ENCODE data around the gene LRRK1. TPM values are rescaled to one million over a fixed set of nuclear protein-coding genes. Genes with fewer than 3 reads are reported as not detected.

LRRK1 gene
- polyA plus RNA-seq, 1 donor (not counting 4 experiments of a cell fraction or from before 2014, with no cell fraction given): 6.2 TPM

GRCh38 chr15:101092156-101092866, 173.2 kb downstream of the LRRK1 start:
- H3K4me1 ChIP-seq (ENCODE audit: control insufficient read depth, extremely low read depth, insufficient read depth, low read length): peaks cover 2% of the 10 kb centered on the region
- no peak overlapping the region for H3K27ac ChIP-seq (ENCODE audit: control insufficient read depth, insufficient read depth, low read length)
- TF ChIP-seq CTCF (optimal IDR thresholded peaks at IDR 0.05 in 1 of 3, IDR thresholded peaks at IDR 0.05 in 1 of 3, conservative IDR thresholded peaks at IDR 0.05 in 1 of 3; ENCODE audit: extremely low read depth in 1 of 3, insufficient read depth in 2 of 3, low read length in 3 of 3) (no peak), EZH2 (IDR thresholded peaks at IDR 0.05; ENCODE audit: low read length) (no peak)
- dilution Hi-C loops (cut with MboI; ENCODE audit: extremely low pct_ligation_motif_present, low sequenced_read_pairs): no loop called here
- H3K79me2 ChIP-seq (ENCODE audit: control insufficient read depth, insufficient read depth, low read length): no peaks in the 10 kb centered on the region
- H3K4me3 ChIP-seq (ENCODE audit: control insufficient read depth in 2 of 3, extremely low read depth in 1 of 3, insufficient read depth in 2 of 3, low read depth in 1 of 3, low read length in 3 of 3): no peak overlapping the region
- H3K36me3 ChIP-seq (ENCODE audit: control insufficient read depth in 2 of 2, extremely low read depth in 1 of 2, insufficient read depth in 2 of 2, low read length in 2 of 2): no peaks in the 10 kb centered on the region
- H3K27me3 ChIP-seq (ENCODE audit: control insufficient read depth, extremely low read depth, insufficient read depth, low read length): no peaks in the 10 kb centered on the region
- no peak overlapping the region for H3K9ac ChIP-seq (ENCODE audit: control insufficient read depth, extremely low read depth, insufficient read depth, low read length)
- H4K20me1 ChIP-seq (ENCODE audit: control insufficient read depth, extremely low read depth, insufficient read depth, low read length): no peaks in the 10 kb centered on the region
- no peaks in the 10 kb centered on the region for H3K9me1 ChIP-seq (ENCODE audit: control insufficient read depth, extremely low read depth, insufficient read depth, low read length)
- no peaks in the 10 kb centered on the region for H3K9me3 ChIP-seq (ENCODE audit: control insufficient read depth, low read depth, low read length)
- DNase-seq (ENCODE audit: low read depth, low spot score): no peak
- H3K4me2 ChIP-seq (ENCODE audit: control insufficient read depth, extremely low read depth, insufficient read depth, low read depth, low read length): no peak overlapping the region
- no peak overlapping the region for H2AFZ ChIP-seq (ENCODE audit: control insufficient read depth, low read length)
- no peak for FAIRE-seq

GRCh38 chr15:101092867-101093202, 173.7 kb downstream of the LRRK1 start:
- FAIRE-seq (no peak), DNase-seq (ENCODE audit: low read depth, low spot score) (no peak)
- H3K27me3 ChIP-seq (ENCODE audit: control insufficient read depth, extremely low read depth, insufficient read depth, low read length): no peaks in the 10 kb centered on the region
- peaks cover 2% of the 10 kb centered on the region for H3K4me1 ChIP-seq (ENCODE audit: control insufficient read depth, extremely low read depth, insufficient read depth, low read length)
- H3K4me2 ChIP-seq (ENCODE audit: control insufficient read depth, extremely low read depth, insufficient read depth, low read depth, low read length): no peak overlapping the region
- no peaks in the 10 kb centered on the region for H3K9me1 ChIP-seq (ENCODE audit: control insufficient read depth, extremely low read depth, insufficient read depth, low read length)
- H3K79me2 ChIP-seq (ENCODE audit: control insufficient read depth, insufficient read depth, low read length): no peaks in the 10 kb centered on the region
- TF ChIP-seq EZH2 (IDR thresholded peaks at IDR 0.05; ENCODE audit: low read length) (no peak), CTCF (optimal IDR thresholded peaks at IDR 0.05 in 1 of 3, IDR thresholded peaks at IDR 0.05 in 1 of 3, conservative IDR thresholded peaks at IDR 0.05 in 1 of 3; ENCODE audit: extremely low read depth in 1 of 3, insufficient read depth in 2 of 3, low read length in 3 of 3) (no peak)
- no peak overlapping the region for H3K27ac ChIP-seq (ENCODE audit: control insufficient read depth, insufficient read depth, low read length)
- H4K20me1 ChIP-seq (ENCODE audit: control insufficient read depth, extremely low read depth, insufficient read depth, low read length): no peaks in the 10 kb centered on the region
- no peaks in the 10 kb centered on the region for H3K36me3 ChIP-seq (ENCODE audit: control insufficient read depth in 2 of 2, extremely low read depth in 1 of 2, insufficient read depth in 2 of 2, low read length in 2 of 2)
- H2AFZ ChIP-seq (ENCODE audit: control insufficient read depth, low read length): no peak overlapping the region
- no peak overlapping the region for H3K9ac ChIP-seq (ENCODE audit: control insufficient read depth, extremely low read depth, insufficient read depth, low read length)
- H3K9me3 ChIP-seq (ENCODE audit: control insufficient read depth, low read depth, low read length): no peaks in the 10 kb centered on the region
- H3K4me3 ChIP-seq (ENCODE audit: control insufficient read depth in 2 of 3, extremely low read depth in 1 of 3, insufficient read depth in 2 of 3, low read depth in 1 of 3, low read length in 3 of 3): no peak overlapping the region
- dilution Hi-C loops (cut with MboI; ENCODE audit: extremely low pct_ligation_motif_present, low sequenced_read_pairs): no loop called here
